ENCODE data around the gene RNLS. TPM values are rescaled to one million over a fixed set of nuclear protein-coding genes. Genes with fewer than 3 reads are reported as not detected.

The RNLS gene
- total RNA-seq: 12.4 and 36.5 TPM in 2 replicates

DNA sequence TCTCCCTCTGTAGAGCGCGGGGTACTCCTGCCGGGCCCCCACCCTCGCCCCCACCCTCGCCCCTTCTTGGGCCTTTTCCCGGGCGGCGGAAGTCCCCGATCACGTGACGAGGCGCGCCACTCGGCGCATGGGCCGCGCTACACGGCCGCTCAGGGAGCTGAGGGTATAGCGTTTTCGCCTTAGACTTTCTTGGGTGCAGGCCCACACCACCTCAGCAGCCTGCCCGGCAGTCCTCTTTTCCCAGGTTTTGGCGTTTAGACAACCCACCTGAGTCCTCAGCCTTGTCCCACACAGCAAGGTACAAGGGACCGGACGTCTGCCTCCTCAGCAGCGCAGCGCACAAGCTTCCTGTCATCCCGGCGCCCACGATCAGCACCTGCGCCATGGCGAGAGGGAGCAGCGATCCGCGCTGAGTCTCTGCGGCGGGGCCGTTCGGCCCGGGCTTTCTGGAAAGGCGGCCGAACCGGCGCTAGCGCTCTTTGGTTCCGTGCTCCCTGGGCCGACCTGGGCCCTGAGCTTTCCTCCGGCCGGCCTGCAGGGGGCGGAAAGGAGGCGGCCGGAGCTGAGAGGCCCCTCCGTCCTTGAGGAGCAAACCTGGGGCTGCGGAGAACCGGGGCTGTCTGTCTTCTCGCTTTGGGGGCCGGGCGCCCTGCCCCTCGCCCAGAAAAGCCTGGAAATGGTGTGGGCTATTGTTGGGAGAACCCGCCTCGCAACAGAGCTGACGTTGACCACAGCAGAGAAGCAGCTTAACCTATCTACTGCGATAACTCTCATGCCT, at the start of gene RNLS:
TSS of gene RNLS (minus strand) at position 513 of the 778 bp plus-strand sequence.

GRCh38 chr10:88586462-88586861, 3.3 kb upstream of the RNLS start, which contains the start of gene LIPJ:
LIPJ (plus strand) TSS chr10:88586762; CDS start chr10:88590688, 3,926 bp downstream.

Other genes with a start within 250 kb of the RNLS start
- under 0.01 TPM in 1 of 2 replicates, not detected in the other for gene LIPJ, start 3.4 kb upstream of the RNLS start, total RNA-seq
- not detected in 2 replicates for gene LIPF, start 81.1 kb upstream of the RNLS start, total RNA-seq
- gene LIPK, start 122.9 kb upstream of the RNLS start, total RNA-seq: not detected in 2 replicates
- not detected in 2 replicates for gene LIPN, start 176.7 kb upstream of the RNLS start, total RNA-seq
- gene LIPM, start 219.4 kb upstream of the RNLS start, total RNA-seq: not detected in 2 replicates

Data from myometrial cell (primary cell).